Measurements from ENCODE around the gene RNF224. TPM values are rescaled to one million over a fixed set of nuclear protein-coding genes. Genes with fewer than 3 reads are reported as not detected.
A peak's percentile ranks its signal among the peaks of the same experiment; 100 is the strongest.

RNF224 gene
- total RNA-seq (not detected), polyA plus RNA-seq (not detected)

GRCh38 chr9:137227054-137227852 lies at the start of gene RNF224:
RNF224 (plus strand) TSS chr9:137227502; CDS start chr9:137228336, 834 bp downstream.
- Histone ChIP-seq H3K36me3 (ENCODE audit: control insufficient read depth in 4 of 4, insufficient read depth in 3 of 4, low read depth in 1 of 4, low read length in 3 of 4) (no peaks in the 10 kb centered on the region), H3K27ac (ENCODE audit: low read depth in 1 of 2, low read length in 2 of 2) (no peak within 1 kb of the TSS), H3K9ac (ENCODE audit: low read depth in 1 of 2, low read length in 2 of 2) (no peak within 1 kb of the TSS), H3K9me3 (ENCODE audit: control insufficient read depth in 4 of 4, low read length in 3 of 4) (no peaks in the 10 kb centered on the region), H3K4me1 (ENCODE audit: control insufficient read depth in 4 of 4, insufficient read depth in 4 of 4, low read length in 3 of 4) (peaks cover 8 to 18% (median 13%) of the 10 kb centered on the region in 4 donors), H3K4me3 (ENCODE audit: low read depth in 1 of 3, low read length in 3 of 3) (no peak within 1 kb of the TSS), H3K27me3 (ENCODE audit: control insufficient read depth in 4 of 4, insufficient read depth in 4 of 4, low read length in 3 of 4) (no peaks in the 10 kb centered on the region)
- WGBS, result 30% methylated on average over 25 of the region's 25 CpGs
- peak; percentile 87 for DNase-seq (ENCODE audit: low spot score)
- TF ChIP-seq ZBTB33 (IDR thresholded peaks at IDR 0.05) (no peak), CTCF (IDR thresholded peaks at IDR 0.05; ENCODE audit: low read depth, low read length, missing input control) (peak; percentile 91), SP1 (IDR thresholded peaks at IDR 0.05) (no peak), MAX (IDR thresholded peaks at IDR 0.05) (no peak), RAD21 (IDR thresholded peaks at IDR 0.05) (peak; percentile 93 to 96), YY1 (IDR thresholded peaks at IDR 0.05) (no peak), FOXA2 (IDR thresholded peaks at IDR 0.05) (no peak), JUND (IDR thresholded peaks at IDR 0.05) (no peak)

GRCh38 chr9:137178201-137178938 lies 48.9 kb upstream of the RNF224 start:
- no peak overlapping the region for H3K4me3 ChIP-seq (ENCODE audit: low read depth in 1 of 3, low read length in 3 of 3)
- H3K36me3 ChIP-seq (ENCODE audit: control insufficient read depth in 4 of 4, insufficient read depth in 3 of 4, low read depth in 1 of 4, low read length in 3 of 4), result peaks cover 11 to 47% (median 22%) of the 10 kb centered on the region in 4 donors
- H3K9ac ChIP-seq (ENCODE audit: low read depth in 1 of 2, low read length in 2 of 2), result no peak overlapping the region
- DNase-seq (ENCODE audit: low spot score), result no peak
- no peaks in the 10 kb centered on the region for H3K27me3 ChIP-seq (ENCODE audit: control insufficient read depth in 4 of 4, insufficient read depth in 4 of 4, low read length in 3 of 4)
- no peak overlapping the region for H3K27ac ChIP-seq (ENCODE audit: low read depth in 1 of 2, low read length in 2 of 2)
- H3K9me3 ChIP-seq (ENCODE audit: control insufficient read depth in 4 of 4, low read length in 3 of 4), result no peaks in the 10 kb centered on the region
- WGBS, result 92% methylated on average over 23 of the region's 23 CpGs
- no peaks in the 10 kb centered on the region for H3K4me1 ChIP-seq (ENCODE audit: control insufficient read depth in 4 of 4, insufficient read depth in 4 of 4, low read length in 3 of 4)
- TF ChIP-seq HNF4A (conservative IDR thresholded peaks at IDR 0.05) (no peak), EGR1 (IDR thresholded peaks at IDR 0.05; ENCODE audit: low read depth in 2 of 2) (no peak), FOXA1 (IDR thresholded peaks at IDR 0.05) (no peak), MAX (IDR thresholded peaks at IDR 0.05) (no peak), RAD21 (IDR thresholded peaks at IDR 0.05) (no peak), YY1 (IDR thresholded peaks at IDR 0.05) (no peak), SP1 (IDR thresholded peaks at IDR 0.05) (no peak), CTCF (IDR thresholded peaks at IDR 0.05; ENCODE audit: low read depth, low read length, missing input control) (no peak), TAF1 (conservative IDR thresholded peaks at IDR 0.05) (no peak), HNF4G (IDR thresholded peaks at IDR 0.05) (no peak), REST (IDR thresholded peaks at IDR 0.05) (no peak), NR2F2 (IDR thresholded peaks at IDR 0.05) (no peak), ZBTB33 (IDR thresholded peaks at IDR 0.05) (no peak), GABPA (IDR thresholded peaks at IDR 0.05 in 1 of 2, conservative IDR thresholded peaks at IDR 0.05 in 1 of 2) (no peak)
